Tibial artery (tissue), 4 donors: Measurements from ENCODE around the gene CCDC68.

Source experiments
- DNase-seq, 2 donors: peaks; one replicate each; pipeline ENCODE4 v3.0.0-alpha.2; 2019
- H3K27ac ChIP-seq, 2 donors: fragments of 200-600 bp; sonication (generic) in 1 of 2; 1 replicate in 1 of 2; 2 replicates in 1 of 2; pipeline ENCODE4 v1.5.1; 2018 to 2019; ENCODE audit warnings: mild to moderate bottlenecking in 1 of 2
- H3K27me3 ChIP-seq, 2 donors: fragments of 200-600 bp; sonication (generic) in 1 of 2; one replicate each; pipeline versions ENCODE4 v1.5.1 to v1.6.0; 2016 to 2019
- H3K36me3 ChIP-seq, 3 donors: fragments of 200-600 bp; sonication (generic) in 2 of 3; one replicate each; pipeline ENCODE4 v1.5.1; 2016 to 2019; ENCODE audit warnings: mild to moderate bottlenecking in 2 of 3
- H3K4me1 ChIP-seq, 4 donors: fragments of 200-600 bp; sonication (generic) in 2 of 4; 1 replicate in 3 of 4; 2 replicates in 1 of 4; pipeline ENCODE4 v1.5.1; 2016 to 2019
- H3K4me3 ChIP-seq, 2 donors: fragments of 200-600 bp; sonication (generic) in 1 of 2; 1 replicate in 1 of 2; 2 replicates in 1 of 2; pipeline ENCODE4 v1.5.1; 2018 to 2019; ENCODE audit warnings: mild to moderate bottlenecking in 2 of 2
- H3K9me3 ChIP-seq, 3 donors: fragments of 200-600 bp; sonication (generic) in 1 of 3; one replicate each; pipeline ENCODE4 v1.5.1; 2016 to 2019
- intact Hi-C: fragments of 100-400 bp; cut with DNase I; formaldehyde crosslinking; loops from one replicate; pipeline ENCODE4 v1.15.0; 2023; ENCODE audit warnings: low total_unique reads
- TF ChIP-seq, protein P1 (sequence below), 2 experiments: fragments of 200-600 bp in 1 of 2; fragments of 450-650 bp in 1 of 2; IDR thresholded peaks; one replicate each; pipeline ENCODE4 v1.5.1; 2017 to 2019; ENCODE audit warnings: antibody characterized with exemption in 2 of 2, mild to moderate bottlenecking in 1 of 2, moderate library complexity in 1 of 2

The CCDC68 gene

DNA sequence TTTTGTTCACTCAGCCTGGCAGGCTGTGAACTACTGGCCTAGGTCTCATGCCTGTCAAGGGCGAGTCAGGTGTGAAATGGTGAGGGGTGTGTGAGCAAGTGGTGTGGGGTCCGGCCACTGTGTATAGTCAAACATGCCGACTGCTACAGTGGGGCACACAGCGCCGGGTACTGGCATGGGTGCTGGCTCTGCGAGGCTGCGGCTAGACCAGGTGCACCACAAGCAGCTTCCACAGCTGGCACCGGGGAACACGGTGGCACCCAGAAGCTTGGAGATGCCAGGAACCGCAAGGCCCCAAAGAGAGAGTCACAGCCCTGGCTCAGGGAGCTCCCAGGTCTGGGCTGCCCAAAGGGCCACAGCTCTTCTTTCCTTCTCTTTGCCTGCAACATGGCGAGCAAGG, 49.7 kb downstream of the CCDC68 start:
- DNase-seq = no peak
- H3K27me3 ChIP-seq = no peaks in the 10 kb centered on the region
- no peaks in the 10 kb centered on the region for H3K9me3 ChIP-seq
- TF ChIP-seq, protein P1, sequence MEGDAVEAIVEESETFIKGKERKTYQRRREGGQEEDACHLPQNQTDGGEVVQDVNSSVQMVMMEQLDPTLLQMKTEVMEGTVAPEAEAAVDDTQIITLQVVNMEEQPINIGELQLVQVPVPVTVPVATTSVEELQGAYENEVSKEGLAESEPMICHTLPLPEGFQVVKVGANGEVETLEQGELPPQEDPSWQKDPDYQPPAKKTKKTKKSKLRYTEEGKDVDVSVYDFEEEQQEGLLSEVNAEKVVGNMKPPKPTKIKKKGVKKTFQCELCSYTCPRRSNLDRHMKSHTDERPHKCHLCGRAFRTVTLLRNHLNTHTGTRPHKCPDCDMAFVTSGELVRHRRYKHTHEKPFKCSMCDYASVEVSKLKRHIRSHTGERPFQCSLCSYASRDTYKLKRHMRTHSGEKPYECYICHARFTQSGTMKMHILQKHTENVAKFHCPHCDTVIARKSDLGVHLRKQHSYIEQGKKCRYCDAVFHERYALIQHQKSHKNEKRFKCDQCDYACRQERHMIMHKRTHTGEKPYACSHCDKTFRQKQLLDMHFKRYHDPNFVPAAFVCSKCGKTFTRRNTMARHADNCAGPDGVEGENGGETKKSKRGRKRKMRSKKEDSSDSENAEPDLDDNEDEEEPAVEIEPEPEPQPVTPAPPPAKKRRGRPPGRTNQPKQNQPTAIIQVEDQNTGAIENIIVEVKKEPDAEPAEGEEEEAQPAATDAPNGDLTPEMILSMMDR (IDR thresholded peaks at IDR 0.05) = no peak
- no peak overlapping the region for H3K27ac ChIP-seq
- no peaks in the 10 kb centered on the region for H3K4me1 ChIP-seq
- H3K4me3 ChIP-seq = no peak overlapping the region
- intact Hi-C loops = no loop called here
- no peaks in the 10 kb centered on the region for H3K36me3 ChIP-seq

DNA sequence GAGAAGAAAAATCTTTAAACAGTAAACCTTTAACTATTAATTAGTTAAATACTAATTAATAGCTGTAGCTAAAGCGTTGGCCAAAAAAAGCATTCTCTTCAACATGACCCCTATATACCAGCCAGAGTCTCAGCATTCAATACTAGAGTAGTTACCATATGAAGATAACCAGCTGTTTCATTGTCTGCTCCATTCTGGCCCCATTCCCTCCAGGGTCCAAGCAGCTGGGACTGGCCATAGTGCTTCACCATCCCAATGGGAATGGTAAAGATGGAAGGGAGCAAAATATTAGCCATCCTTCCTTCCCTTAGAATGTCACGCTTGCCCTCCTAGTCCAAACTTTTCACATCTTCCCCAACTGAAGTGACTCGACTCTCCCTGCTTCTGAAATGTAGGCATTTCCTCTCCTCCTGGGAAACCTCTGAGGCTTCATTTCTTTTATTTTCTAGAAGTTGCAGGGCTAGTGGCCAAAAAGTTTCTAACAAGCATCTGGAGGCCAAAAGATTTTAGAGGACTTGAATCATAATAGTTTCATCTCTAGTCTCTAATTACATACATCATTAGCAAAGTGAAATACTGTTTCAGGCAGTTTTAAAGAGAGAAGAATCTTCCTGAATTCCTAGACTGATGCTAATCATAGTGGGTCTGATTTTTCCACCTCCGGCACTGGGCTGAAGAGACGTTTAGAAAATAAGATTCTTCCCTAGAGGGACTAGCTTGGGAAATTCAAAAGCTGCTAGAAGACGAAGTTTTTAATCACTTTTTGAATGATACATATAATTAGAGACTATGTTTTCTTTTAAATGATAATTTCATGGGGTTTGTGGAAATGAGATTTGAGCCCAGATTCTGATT, 52.7 kb downstream of the CCDC68 start:
- no peaks in the 10 kb centered on the region for H3K4me1 ChIP-seq
- TF ChIP-seq, protein P1 (IDR thresholded peaks at IDR 0.05) = no peak
- no peak for DNase-seq
- intact Hi-C loops = no loop called here
- H3K27ac ChIP-seq = no peak overlapping the region
- H3K36me3 ChIP-seq = no peaks in the 10 kb centered on the region
- H3K27me3 ChIP-seq = no peaks in the 10 kb centered on the region
- H3K9me3 ChIP-seq = no peaks in the 10 kb centered on the region
- no peak overlapping the region for H3K4me3 ChIP-seq

DNA sequence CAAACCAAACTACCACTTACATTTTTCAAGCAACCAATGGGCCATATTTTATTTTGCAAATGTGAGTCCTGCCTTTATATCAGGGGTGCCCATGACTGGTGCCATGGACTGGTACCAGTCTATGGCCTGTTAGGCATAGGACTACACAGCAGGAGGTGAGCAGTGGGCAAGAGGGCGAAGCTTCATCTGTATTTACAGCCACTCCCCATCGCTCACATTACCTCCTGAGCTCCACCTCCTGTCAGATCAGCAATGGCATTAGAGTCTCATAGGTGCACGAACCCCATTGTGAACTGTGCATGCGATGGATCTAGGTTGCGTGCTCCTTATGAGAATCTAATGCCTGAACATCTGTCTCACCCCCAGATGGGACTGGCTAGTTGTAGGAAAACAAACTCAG, 53.6 kb downstream of the CCDC68 start:
- Histone ChIP-seq H3K36me3 (no peaks in the 10 kb centered on the region), H3K9me3 (no peaks in the 10 kb centered on the region), H3K4me1 (no peaks in the 10 kb centered on the region), H3K27me3 (no peaks in the 10 kb centered on the region), H3K4me3 (no peak overlapping the region), H3K27ac (no peak overlapping the region)
- intact Hi-C loops = no loop called here
- TF ChIP-seq, protein P1 (IDR thresholded peaks at IDR 0.05) = no peak
- DNase-seq = no peak

DNA sequence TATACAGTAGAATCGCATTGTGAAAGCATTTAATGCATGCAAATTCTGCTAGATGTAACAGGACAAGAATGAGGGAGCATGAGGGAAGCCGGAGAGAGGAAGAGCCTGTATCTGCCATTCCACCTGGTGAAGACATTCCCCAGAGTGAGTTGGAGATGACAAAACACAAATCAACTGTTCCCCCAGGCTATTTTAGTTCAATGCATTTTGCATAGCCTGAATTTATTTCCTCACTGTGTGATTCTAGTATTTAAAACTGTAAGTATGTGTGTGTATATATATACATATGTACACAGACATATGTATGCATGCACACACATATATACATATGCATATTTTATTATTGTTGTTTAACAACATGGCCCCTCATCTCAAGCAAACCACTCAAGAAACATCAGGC, 54.7 kb downstream of the CCDC68 start:
- Histone ChIP-seq H3K27ac (no peak overlapping the region), H3K36me3 (no peaks in the 10 kb centered on the region), H3K27me3 (no peaks in the 10 kb centered on the region), H3K9me3 (peaks cover 0 to 2% (median 0%) of the 10 kb centered on the region in 3 donors), H3K4me3 (no peak overlapping the region), H3K4me1 (no peaks in the 10 kb centered on the region)
- intact Hi-C loops = no loop called here
- DNase-seq = no peak
- TF ChIP-seq, protein P1 (IDR thresholded peaks at IDR 0.05) = no peak

DNA sequence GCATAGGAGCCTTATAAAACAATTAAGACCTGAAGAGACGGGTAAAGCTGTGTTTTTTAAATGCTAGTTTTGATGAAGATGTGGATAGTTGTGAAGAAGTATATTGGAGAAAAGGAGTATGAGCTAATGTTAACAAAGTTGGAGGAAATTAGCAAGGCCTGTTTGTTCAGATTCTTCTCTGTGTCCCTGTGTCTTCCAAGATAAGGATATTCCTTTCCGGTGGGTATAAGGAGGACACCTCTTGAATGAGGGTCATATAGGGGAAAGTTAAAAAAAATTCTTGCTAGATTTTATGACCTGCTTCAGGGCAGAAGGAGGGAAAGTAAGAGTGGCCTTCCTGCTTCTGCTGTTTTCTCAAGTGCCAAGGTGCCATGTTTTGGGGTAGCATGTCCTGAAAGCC, 59.0 kb downstream of the CCDC68 start:
- TF ChIP-seq, protein P1 (IDR thresholded peaks at IDR 0.05) = no peak
- DNase-seq = no peak

More for the DNA sequence above, 59.0 kb downstream of the CCDC68 start:
- H3K9me3 ChIP-seq = peaks cover 0 to 2% (median 0%) of the 10 kb centered on the region in 3 donors
- no peaks in the 10 kb centered on the region for H3K27me3 ChIP-seq
- intact Hi-C loops = no loop called here
- H3K4me1 ChIP-seq = no peaks in the 10 kb centered on the region
- no peak overlapping the region for H3K4me3 ChIP-seq
- H3K36me3 ChIP-seq = no peaks in the 10 kb centered on the region
- no peak overlapping the region for H3K27ac ChIP-seq
